GM21515 (cell line): ENCODE data around the gene NINL.
"Not testable (repeated sequence)": the region's sequence is repeated elsewhere in the genome, so short reads cannot be mapped to it uniquely, and the experiment has no call there.

ENCODE experiments used
- ATAC-seq: cut with Tn5 transposase; IDR thresholded peaks from one replicate; pipeline ENCODE4 v1.9.1; 2021; ENCODE audit not compliant: unreplicated experiment

Gene NINL

DNA sequence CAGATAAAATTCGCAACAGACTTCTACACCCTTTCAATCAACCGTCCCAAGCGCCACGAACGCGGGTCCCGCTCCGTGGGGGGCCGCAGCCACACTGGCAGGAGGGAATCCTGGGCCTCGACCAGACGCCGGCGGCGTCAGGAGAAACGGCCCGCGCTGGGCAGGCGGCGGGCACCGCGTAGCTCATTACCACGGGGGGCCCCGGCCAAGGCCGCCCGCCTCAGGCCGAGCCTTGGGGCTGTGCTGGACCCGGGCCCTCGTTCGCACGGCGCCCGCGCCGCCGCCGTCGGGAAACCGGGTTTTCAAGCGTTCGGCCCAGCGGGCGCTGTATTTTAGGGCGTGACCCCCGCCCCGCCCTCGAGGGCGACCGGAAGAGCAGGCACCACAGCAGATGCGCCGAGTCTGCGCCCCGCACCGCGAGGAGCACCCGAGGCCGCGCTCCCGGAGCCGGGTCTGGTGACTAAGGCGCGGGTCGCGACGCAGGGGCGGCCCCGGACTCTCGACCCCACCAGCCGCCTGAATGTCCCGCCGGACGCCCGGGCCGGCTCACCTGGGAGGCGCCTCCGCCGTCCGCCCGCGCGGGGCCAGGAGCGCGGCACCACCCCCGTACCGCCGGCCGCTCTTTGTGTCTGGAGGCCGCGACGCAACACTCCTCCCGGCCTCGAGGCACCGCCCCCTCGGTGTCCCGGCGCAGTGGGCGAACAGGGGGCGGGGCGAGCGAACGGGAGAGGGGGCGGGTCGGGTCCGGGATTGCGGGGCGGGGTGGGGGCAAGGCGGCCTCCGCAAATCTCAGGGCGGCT lies at the start of gene NINL:
NINL (minus strand) TSS at position 627 of the 800 bp plus-strand sequence. CDS start 58,944 bp downstream, outside the sequence.
- ATAC-seq: no peak

DNA sequence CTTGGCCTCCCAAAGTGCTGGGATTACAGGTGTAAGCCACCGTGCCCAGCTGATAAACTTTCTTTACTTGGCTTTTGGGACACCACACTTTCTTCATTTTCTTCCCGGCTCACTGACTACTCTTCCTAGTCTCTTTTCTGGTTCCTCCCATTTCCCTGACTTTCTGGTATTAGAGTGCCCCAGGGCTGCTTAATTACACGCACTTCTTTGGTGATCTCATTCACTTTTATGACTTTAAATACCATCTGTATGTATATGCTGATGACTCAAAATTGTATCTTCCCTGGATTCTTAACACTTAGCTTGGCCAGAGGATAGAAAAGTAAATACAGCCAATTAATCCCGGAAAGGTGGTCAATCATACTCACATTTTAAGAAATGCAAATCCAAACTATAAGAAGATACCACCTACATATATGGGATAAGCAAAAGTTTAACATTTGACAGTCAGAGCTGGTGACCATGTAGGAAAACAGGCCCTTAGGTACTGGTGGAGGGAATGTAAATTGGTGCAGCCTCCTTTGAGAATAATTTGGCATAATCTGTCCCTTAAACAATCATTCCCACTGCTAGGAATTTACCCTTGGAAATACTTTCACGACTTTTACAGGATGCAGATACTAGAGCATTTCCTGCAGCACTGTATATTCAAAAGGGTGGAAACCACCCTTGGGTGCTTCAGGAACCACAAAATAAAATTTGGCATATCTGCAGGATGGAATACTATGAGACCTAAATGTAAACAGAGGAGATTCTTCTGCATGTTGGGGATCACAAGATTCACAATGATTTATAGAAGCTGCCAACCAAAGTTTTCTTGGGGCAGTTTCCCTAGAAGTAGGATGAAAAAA lies 47.8 kb upstream of the NINL start:
- no peak for ATAC-seq

DNA sequence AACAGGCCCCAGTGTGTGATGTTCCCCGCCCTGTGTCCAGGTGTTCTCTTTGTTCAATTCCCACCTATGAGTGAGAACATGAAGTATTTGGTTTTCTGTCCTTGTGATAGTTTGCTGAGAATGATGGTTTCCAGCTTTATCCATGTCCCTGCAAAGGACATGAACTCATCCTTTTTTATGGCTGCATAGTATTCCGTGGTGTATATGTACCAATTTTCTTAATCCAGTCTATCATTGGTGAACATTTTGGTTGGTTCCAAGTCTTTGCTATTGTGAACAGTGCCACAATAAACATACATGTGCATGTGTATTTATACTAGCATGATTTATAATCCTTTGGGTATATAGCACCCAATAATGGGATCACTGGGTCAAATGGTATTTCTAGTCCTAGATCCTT lies 45.3 kb upstream of the NINL start:
- ATAC-seq: not testable (repeated sequence)

DNA sequence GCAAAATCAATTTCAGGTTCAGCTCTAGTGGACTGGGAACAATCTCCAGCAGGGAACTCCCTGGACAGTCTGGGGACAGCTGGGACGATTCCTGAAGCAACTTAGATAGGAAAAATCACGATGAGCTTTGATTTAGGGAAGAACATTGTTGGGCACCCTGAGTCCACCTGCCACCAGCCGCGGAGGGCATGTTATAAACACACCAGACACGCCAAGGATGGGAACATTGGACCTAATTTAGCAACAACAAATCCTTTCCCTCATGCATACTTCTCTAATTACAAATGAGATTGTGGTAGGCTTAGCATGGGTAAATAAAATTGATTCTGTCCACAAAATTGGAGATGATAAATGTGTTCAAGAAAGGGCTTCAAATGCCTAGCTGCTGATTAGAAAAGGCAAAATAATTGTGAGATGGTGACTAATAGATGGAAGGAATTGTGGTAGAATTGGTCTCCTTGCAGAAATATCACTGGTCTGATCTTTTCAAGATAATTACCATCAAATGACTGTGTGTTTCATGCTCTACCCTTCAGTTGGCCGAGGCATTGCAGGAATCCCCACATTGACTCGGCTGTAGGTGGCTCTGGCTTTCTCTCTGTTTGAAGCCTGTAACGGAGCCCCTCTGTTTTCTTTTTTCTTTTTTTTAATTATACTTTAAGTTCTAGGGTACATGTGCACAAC lies 44.6 kb upstream of the NINL start:
- no peak for ATAC-seq

DNA sequence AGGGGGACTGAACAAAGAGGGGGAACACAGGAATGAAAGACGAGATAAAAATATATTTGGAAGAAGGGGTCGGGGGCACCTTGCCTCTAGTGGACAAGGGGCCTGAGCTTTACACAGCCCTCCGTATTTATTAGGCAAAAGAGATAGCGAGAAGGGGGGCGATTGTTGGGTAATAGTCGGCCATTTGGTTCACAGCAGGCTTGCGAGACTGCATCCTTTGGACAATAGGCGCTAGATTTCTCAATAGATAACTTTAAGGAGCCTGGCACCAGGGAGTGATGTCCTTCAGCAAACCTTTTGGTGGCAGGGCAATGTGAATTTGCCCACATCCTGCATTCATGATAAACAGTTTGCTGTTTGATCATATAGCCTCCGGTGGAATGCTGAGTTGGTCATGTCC lies 41.4 kb upstream of the NINL start:
- no peak for ATAC-seq

DNA sequence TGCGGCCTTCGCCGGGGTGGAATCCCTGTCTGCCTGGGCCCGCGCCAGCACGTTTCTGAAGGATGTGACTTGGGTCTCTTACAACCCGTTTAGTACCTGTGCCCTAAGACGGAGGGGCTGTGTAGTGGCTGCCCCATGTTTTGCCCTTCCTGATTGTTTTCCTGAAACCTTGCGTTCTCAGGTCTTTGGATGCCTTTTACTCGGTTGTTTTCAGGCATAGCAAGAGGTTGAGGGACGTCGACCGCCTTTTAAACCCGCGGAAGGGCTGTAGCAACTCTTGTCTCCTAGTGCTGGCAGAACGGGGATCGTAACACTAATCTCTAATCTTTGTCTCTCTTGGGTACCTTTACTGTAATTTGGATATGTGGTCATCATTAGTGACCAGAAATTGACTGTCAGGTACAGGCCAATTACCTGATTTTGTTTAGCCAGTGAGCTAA lies 39.2 kb upstream of the NINL start:
- no peak for ATAC-seq

DNA sequence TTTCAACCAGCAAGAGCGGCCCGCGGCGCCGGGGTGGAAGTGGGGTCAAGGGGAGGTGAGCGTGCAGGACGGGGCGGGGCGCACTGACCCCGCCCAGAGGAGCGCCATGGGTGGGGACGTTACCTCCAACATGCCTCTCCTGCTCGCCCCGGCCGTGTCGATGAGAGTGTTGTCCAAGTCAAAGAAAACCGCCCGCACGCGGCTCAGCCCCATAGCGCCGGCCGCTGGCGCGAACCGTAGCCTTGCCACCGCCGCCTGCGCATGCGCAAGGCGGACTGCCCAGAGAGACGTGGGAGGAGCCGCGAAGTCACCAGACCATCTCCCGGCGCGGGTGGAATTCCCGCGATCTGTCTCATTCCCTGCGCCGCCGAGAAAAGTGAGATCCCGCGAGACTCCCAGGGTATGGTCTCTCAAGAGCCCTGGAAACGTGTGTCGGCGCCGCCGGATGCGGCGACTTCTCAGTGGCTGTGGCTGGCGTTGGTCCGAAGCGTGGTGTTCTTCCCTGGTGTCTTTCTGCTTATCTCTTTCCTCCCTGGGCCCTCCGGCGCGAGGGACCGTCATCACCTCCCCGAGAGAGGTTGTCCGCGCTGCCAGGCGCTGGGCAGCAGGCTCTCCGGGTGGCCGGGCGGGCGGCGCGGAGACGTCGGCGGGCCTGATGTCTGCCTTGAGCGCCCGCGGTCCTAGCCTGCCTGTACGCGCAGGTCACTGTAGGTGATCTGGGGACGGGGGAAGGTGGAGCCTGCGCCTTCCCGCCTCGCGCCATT lies 38.6 kb upstream of the NINL start, which contains the start of gene NANP:
NANP (minus strand) TSS at position 279 of the 764 bp plus-strand sequence; CDS start at position 213, 66 bp downstream.
- peak; percentile 81 for ATAC-seq

DNA sequence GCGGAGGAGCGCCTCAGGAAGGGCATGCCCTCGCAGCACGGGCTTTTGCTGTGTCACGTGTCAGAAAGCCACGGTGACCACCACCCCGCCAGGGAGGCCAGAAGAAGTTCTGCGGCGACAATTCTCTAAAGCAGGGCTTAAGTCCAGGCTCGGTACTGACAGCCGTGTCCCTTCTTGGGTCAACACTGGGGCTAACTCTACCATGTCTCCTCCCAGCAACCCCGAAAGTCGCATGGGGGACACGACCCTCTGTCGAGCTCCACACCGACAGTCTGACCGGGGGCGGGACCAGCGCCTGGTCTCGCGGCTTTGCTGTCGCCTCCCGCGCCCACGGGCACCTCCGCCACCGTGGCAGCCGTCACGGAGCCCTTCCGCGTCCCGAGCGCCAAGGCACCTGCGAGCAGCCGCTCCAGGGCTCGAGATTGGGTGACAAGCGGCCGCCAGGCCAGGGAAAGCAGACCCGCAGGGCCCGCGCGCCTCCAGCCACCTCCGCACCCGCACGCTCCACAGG lies 37.9 kb upstream of the NINL start:
- peak; percentile 12 for ATAC-seq

DNA sequence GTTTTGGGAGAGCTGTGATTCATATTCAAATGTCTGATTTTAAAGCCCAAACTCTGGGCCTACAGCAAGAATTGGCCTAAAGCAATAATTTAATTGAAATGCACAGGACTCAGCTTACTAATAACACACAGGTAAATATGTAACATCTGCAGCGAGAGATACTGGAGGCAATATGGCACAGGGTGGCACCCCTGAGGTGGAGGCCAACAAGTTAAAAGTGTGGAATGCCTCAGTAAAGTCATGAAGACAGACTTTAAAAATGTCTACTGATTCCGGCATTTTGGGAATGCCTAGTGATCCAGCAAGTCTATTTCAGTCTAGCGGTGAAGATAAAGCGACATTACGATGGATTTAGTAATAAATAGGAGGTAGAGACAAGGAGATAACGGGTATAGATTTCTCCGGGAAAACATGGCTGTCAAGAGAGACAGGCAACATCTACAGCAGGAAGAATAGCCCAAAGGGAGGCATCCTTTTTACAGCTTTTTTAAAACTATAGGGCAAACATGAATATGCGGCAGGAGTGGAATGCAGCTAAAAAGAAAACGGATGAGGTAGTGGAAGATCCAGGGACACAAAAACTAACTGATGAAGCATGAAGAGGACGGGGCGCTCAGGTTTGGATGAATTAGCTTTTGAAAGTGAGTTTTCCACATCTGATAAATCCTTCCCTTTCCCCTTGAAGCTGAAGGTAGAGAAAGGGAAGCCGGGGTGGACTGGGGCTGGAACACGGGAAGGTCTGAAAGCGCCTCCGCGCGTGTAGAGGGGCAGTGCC lies 37.3 kb upstream of the NINL start:
- ATAC-seq: no peak

DNA sequence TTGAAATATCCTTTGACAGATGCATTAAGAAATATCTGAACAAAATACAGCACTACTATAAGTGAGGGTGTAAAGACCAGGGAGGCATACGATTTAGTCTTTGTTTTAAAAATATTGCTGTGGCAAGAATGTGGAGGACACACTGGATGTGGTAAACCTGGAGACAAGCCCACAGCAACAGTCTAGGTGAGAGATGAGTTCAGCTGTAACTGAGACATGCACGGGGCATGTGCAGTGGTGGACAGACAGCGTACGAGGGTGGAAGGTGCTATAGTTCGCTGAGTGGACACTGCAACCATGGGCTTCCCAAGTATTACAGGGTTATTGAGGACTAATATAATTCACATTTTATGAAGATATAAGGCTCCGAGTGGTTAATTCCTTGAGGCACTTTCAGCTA lies 36.7 kb upstream of the NINL start:
- ATAC-seq: no peak

DNA sequence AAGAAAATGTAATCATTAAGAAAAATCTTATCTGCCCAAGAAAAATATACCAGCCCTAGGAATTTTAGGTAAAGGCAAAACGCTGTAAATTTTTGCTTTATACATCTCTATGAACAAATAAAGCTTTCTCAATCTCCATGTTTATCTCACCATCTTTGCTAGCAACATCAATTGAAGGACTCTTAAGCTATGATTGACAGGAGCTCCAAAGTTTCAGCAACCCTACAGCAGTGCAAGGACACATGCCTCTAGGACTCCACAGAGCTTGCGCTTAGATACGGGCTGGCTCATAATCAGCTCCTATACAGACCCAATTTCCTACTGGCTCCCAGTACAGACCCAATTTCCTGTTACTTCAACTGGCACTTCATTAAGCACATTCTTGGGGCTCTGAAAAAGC lies 34.2 kb upstream of the NINL start:
- no peak for ATAC-seq

DNA sequence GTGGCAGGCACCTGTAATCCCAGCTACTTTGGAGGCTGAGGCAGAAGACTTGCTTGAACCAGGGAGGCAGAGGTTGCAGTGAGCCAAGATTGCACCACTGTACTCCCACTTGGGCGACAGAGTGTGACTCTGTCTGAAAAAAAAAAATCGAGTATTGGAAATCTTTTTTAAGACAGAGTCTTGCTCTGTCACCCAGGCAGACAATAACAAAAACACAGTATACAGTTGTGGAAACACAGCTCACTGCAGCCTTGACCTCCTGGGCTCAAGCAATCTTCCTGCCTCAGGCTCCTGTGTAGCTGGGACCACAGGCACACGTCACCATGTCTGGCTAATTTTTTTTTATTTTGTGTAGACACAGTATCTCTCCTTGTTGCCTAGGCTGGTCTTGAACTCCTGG lies 23.4 kb upstream of the NINL start:
- ATAC-seq: no peak

DNA sequence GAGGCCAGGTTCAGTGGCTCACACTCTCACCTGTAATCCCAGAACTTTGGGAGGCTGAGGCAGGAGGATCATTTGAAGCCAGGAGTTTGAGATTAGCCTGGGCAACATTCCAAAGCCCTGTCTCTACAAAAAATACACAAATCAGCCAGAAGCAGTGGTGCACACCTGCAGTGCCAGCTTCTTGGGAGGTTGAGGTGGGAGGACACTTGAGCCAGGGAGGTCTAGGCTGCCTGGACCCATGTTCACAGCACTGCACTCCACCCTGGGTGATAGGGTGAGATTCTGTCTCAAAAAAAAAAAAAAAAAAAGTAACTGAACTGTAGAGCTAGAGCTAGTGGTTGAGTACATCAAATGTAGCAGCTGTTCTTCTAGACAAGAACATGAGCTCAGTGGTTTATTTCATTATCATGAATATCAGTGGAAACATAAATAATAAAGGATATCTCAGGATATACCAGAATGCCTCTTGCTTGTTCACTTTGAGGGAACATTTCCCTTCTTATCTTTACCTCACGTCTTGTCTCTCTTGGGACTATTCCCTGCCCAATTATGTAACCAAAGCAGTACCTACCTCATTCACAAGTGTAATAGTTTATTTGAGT lies 20.9 kb upstream of the NINL start:
- ATAC-seq: no peak

DNA sequence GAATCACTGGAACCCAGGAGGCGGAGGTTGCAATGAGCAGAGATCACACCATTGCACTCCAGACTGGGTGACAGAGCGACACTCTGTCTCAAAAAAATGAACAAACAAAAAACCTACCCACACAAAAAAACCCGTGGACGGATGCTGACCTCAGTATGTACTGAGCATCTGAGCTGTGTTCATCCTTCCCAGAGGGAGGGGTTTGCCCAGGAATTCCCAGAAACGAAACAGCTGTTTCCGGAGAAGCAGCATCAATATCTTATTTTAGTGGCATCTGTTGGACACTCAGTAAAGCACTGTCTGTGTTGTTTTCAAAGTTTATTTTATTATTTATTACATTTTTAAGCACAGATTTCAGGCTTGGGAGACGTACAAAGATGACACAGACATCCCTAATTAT lies 19.8 kb upstream of the NINL start:
- ATAC-seq: no peak

DNA sequence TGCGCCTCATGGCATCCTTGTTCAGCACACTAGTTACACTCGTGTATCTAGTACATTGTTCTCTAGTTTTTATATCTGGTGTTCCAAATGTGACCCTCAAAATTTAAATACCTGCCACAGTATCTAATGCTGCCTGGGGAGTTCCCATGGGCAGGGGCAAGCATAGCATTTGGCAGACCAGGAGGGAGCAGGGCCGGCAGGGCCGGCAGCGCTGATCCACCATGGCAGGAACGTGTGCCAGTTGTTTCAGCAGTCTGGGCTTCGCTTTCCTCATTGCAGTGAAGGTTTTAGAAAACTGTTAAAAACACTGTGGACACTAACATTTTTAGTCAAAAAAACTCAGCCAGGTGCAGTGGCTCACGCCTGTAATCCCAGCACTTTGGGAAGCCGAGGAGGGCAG lies 19.3 kb upstream of the NINL start:
- no peak for ATAC-seq

DNA sequence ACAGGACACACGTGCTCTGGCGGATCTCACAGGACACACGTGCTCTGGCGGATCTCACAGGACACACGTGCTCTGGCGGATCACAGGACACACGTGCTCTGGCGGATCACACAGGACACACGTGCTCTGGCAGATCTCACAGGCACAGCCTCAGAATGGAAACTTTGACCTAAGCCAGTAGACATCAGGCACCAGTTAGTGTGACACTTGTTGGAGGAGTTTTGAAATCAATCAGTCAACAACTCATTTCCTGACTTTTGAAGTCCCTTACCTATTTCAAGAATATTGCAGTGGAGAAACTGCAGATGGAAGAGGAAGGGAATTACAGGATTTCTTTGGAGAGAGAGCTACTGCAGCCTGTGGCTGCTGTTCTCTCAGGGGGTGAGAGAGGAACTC lies 17.6 kb upstream of the NINL start:
- not testable (repeated sequence) for ATAC-seq

DNA sequence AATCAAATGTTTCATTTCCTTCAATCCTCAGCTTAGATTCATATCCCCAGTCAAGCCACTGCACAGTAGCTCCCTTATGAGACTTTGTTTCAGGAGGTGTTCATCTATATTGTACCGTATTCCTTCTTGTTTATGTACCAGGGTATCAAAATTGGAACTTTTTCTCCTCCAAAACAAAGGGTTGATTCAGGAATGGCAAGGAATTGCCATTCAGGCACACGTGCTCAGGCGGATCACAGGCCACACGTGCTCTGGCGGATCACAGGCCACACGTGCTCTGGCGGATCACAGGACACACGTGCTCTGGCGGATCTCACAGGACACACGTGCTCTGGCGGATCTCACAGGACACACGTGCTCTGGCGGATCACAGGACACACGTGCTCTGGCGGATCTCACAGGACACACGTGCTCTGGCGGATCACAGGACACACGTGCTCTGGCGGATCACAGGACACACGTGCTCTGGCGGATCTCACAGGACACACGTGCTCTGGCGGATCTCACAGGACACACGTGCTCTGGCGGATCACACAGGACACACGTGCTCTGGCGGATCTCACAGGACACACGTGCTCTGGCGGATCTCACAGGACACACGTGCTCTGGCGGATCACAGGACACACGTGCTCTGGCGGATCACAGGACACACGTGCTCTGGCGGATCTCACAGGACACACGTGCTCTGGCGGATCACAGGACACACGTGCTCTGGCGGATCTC lies 17.0 kb upstream of the NINL start:
- not testable (repeated sequence) for ATAC-seq

DNA sequence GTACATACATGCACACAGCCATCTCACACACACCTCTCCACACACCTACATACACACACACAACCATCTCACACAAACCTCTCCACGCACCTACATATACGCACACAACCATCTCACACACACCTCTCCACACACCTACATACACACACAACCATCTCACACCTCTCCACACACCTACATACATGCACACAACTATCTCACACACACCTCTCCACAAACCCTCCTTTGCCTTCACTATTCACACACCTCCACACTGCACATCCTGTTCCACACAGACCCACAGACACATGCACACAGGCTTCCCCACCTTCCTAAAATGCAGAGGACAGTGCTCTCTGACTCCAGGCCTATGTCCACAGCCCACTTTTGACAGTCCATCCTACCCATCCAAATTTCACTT lies 16.3 kb upstream of the NINL start:
- no peak for ATAC-seq

DNA sequence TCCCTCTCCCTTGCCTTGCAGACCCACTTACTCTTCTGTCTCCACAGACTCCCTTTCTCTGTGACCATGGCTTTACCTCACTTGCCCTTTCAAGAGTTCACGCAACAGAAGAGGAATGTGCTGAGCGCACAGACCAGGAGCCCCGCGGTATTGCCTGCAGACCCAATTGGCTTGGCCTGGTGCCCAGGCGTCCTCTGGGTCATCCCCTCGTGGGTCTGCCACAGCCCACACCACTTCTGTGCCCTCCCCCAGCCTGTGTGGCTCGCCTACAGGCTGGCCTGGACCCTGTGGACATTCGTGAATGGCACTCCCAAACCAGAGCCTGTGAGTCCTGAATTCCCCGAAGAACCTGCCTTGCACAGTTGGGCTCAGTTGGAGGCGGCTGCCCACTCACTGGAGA lies 15.3 kb upstream of the NINL start:
- no peak for ATAC-seq
